GM23248 (cell line): ENCODE data around the gene SPOCK3.

ENCODE experiments used
- EZH2 ChIP-seq: fragments of 200-600 bp; sonication (generic); IDR thresholded peaks from 2 replicates; pipeline ENCODE4 v1.6.1; 2018; ENCODE audit warnings: antibody characterized with exemption, mild to moderate bottlenecking; ENCODE audit not compliant: insufficient read depth, poor library complexity, severe bottlenecking
- EZH2phosphoT487 ChIP-seq: fragments of 200-600 bp; sonication (generic); IDR thresholded peaks from 2 replicates; pipeline ENCODE4 v1.6.1; 2018; ENCODE audit warnings: antibody characterized with exemption, moderate library complexity, mild to moderate bottlenecking, low read depth; ENCODE audit not compliant: insufficient read depth

GRCh38 chr4:167021545-167022155 is 212.6 kb downstream of the SPOCK3 start:
- TF ChIP-seq EZH2 (no peak), EZH2phosphoT487 (no peak)
